Suprapubic skin (tissue), 3 donors: ENCODE measurements around the gene DNAI4.

ENCODE experiments used
- EP300 ChIP-seq: sonication (generic); formaldehyde crosslinking; IDR thresholded peaks from one replicate; pipeline ENCODE4 v1.6.1; 2017; ENCODE audit warnings: antibody characterized with exemption
- POLR2A ChIP-seq, 2 donors: fragments of 450-650 bp; IDR thresholded peaks; one replicate each; pipeline ENCODE4 v1.6.1; 2017; ENCODE audit warnings: antibody characterized with exemption in 2 of 2, mild to moderate bottlenecking in 2 of 2, moderate library complexity in 2 of 2
- TF ChIP-seq, protein P1 (sequence below), 2 donors: fragments of 200-600 bp in 1 of 2; fragments of 450-650 bp in 1 of 2; sonication (generic) in 1 of 2; IDR thresholded peaks; one replicate each; pipeline ENCODE4 v1.5.1; 2016 to 2019; ENCODE audit warnings: antibody characterized with exemption in 2 of 2, mild to moderate bottlenecking in 1 of 2, moderate library complexity in 1 of 2

DNA sequence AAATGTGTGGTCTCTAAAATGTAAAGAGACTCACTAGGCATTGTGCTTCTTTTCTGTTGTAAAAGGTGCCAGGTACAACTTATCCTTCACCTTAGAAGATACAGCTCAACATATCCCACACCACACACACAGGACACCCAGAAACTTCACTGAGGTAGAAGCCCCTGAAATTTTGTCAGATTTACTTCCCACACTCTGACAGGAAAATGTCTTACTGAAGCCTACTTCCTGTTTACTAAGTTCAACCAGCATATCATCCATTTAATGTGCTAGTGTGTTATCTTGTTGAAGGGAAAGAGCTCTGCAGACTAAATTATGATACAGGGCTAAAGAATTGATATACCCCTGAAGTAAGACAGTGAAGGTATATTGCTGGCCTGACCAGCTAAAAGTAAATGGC lies 83.7 kb downstream of the DNAI4 start:
- TF ChIP-seq POLR2A (IDR thresholded peaks at IDR 0.05) (no peak), EP300 (no peak)
- TF ChIP-seq, protein P1, sequence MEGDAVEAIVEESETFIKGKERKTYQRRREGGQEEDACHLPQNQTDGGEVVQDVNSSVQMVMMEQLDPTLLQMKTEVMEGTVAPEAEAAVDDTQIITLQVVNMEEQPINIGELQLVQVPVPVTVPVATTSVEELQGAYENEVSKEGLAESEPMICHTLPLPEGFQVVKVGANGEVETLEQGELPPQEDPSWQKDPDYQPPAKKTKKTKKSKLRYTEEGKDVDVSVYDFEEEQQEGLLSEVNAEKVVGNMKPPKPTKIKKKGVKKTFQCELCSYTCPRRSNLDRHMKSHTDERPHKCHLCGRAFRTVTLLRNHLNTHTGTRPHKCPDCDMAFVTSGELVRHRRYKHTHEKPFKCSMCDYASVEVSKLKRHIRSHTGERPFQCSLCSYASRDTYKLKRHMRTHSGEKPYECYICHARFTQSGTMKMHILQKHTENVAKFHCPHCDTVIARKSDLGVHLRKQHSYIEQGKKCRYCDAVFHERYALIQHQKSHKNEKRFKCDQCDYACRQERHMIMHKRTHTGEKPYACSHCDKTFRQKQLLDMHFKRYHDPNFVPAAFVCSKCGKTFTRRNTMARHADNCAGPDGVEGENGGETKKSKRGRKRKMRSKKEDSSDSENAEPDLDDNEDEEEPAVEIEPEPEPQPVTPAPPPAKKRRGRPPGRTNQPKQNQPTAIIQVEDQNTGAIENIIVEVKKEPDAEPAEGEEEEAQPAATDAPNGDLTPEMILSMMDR (IDR thresholded peaks at IDR 0.05), result no peak
